Naive thymus-derived CD4-positive, alpha-beta T cell (primary cell): ENCODE data around the gene CFAP74. TPM values are rescaled to one million over a fixed set of nuclear protein-coding genes. Genes with fewer than 3 reads are reported as not detected.

Source experiments
- ATAC-seq: fragments of 150-1000 bp; cut with Tn5 transposase; 2 replicates; pipeline ENCODE4 v1.10.0; 2021; ENCODE audit warnings: mild to moderate bottlenecking, moderate library complexity
- CTCF ChIA-PET: fragments of 350-600 bp; sonication (Branson Sonifier 250); formaldehyde crosslinking; loops from one replicate; lab custom pipeline; 2021; ENCODE audit warnings: antibody characterized with exemption; lab: Charles Lee
- POLR2A ChIA-PET: fragments of 350-600 bp; sonication (Branson Sonifier 250); formaldehyde crosslinking; loops from one replicate; lab custom pipeline; 2021; ENCODE audit warnings: antibody characterized with exemption, inconsistent platforms; lab: Charles Lee
- DNase-seq, 9 donors: peaks; one replicate each; pipeline versions ENCODE4 v3.0.0 to v3.0.0-alpha.2; 2020 to 2022; ENCODE audit warnings: mixed read lengths in 1 of 9
- H3K27ac ChIP-seq: one replicate; pipeline ENCODE4 v1.7.0; 2013; ENCODE audit warnings: mild to moderate bottlenecking, low read depth, low read length, moderate library complexity
- H3K27me3 ChIP-seq, 2 donors: one replicate each; pipeline ENCODE4 v1.7.0; 2013; ENCODE audit warnings: low read length in 2 of 2, mild to moderate bottlenecking in 2 of 2, moderate library complexity in 2 of 2; ENCODE audit not compliant: control insufficient read depth in 2 of 2, insufficient read depth in 2 of 2
- H3K36me3 ChIP-seq, 3 experiments: 1 replicate in 2 of 3; 2 replicates in 1 of 3; pipeline ENCODE4 v1.7.0; 2013; ENCODE audit warnings: low read length in 3 of 3, mild to moderate bottlenecking in 3 of 3, moderate library complexity in 1 of 3; ENCODE audit not compliant: insufficient read depth in 3 of 3, control insufficient read depth in 2 of 3
- H3K4me1 ChIP-seq, 2 donors: one replicate each; pipeline ENCODE4 v1.7.0; 2013; ENCODE audit warnings: low read length in 2 of 2, mild to moderate bottlenecking in 2 of 2, moderate library complexity in 1 of 2; ENCODE audit not compliant: control insufficient read depth in 2 of 2, insufficient read depth in 2 of 2
- H3K4me3 ChIP-seq: 2 replicates; pipeline ENCODE4 v1.7.0; 2013; ENCODE audit warnings: mild to moderate bottlenecking, low read length
- H3K9me3 ChIP-seq, 3 experiments: 1 replicate in 2 of 3; 2 replicates in 1 of 3; pipeline ENCODE4 v1.7.0; 2013; ENCODE audit warnings: low read length in 3 of 3; ENCODE audit not compliant: control insufficient read depth in 2 of 3
- H3K27ac Mint-ChIP-seq, 9 donors: one replicate each; pipeline ENCODE4 v1.8.0; 2020 to 2022; ENCODE audit warnings: mixed read lengths in 9 of 9, mild to moderate bottlenecking in 8 of 9, moderate library complexity in 5 of 9, inconsistent platforms in 2 of 9
- H3K27me3 Mint-ChIP-seq, 5 donors: one replicate each; pipeline ENCODE4 v1.8.0; 2021 to 2022; ENCODE audit warnings: mixed read lengths in 5 of 5, mild to moderate bottlenecking in 1 of 5
- H3K36me3 Mint-ChIP-seq, 5 donors: one replicate each; pipeline ENCODE4 v1.8.0; 2020 to 2022; ENCODE audit warnings: mixed read lengths in 5 of 5, mild to moderate bottlenecking in 3 of 5, inconsistent platforms in 1 of 5
- H3K4me1 Mint-ChIP-seq, 7 donors: one replicate each; pipeline ENCODE4 v1.8.0; 2020 to 2022; ENCODE audit warnings: mixed read lengths in 7 of 7, mild to moderate bottlenecking in 3 of 7, inconsistent platforms in 1 of 7
- H3K4me3 Mint-ChIP-seq, 10 donors: one replicate each; pipeline ENCODE4 v1.8.0; 2020 to 2022; ENCODE audit warnings: mild to moderate bottlenecking in 10 of 10, mixed read lengths in 10 of 10, moderate library complexity in 6 of 10, inconsistent platforms in 2 of 10
- H3K9me3 Mint-ChIP-seq, 11 donors: one replicate each; pipeline ENCODE4 v1.8.0; 2020 to 2022; ENCODE audit warnings: mixed read lengths in 11 of 11, mild to moderate bottlenecking in 4 of 11, inconsistent platforms in 1 of 11, moderate library complexity in 1 of 11
- intact Hi-C, 2 donors: fragments of 100-400 bp; cut with micrococcal nuclease; formaldehyde crosslinking; loops; one replicate each; pipeline ENCODE4 v1.15.1; 2023
- polyA plus RNA-seq, 2 donors: library from polyadenylated mRNA; unstranded; fragments of 300-500 nt; fragmentation: Illumina TruSeq; gene quantifications; one replicate each; pipeline ENCODE4 v1.2.3, GENCODE V29; 2021
- total RNA-seq, 6 experiments: library from RNA in 5 of 6; stranded (reverse) in 5 of 6; gene quantifications; 1 replicate in 5 of 6; 2 replicates in 1 of 6; pipeline ENCODE4 v1.2.3 and lab custom pipeline; 2021 to 2026

Gene CFAP74
- total and polyA plus RNA-seq, 7 experiments from 2014 or later: not detected

DNA sequence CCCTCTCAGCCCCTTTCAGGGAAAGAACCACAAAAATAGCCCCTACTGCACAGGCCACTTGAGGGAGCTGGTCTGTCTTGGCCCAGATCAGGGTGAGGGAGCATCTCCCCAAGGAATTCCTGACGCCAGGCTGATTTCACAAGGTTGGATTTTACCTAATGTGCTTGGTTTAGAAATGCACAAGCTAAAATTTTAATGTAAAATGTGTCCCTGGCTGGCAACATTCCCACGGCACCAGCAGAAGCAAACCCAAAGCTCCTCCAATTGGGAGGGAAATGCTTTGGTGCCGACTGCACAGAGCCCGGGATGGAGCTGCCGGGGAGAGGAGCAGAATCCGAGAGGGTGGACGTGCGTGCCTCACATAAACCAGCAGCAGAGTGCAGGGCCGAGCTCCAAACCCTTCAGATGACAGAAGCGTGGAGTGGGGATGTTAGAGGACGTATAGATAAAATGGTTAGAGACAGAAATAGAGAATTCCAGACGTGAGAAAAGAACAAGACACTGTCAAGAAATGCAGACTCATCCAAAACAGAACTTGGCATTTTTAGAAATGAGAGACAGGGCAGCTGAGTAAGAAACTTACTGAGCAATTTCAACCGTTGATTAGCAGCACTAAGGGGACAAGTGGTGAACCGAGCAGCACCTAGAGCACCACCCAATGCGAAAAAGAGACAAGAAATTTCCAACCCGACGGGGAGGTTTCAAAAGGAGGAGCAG lies 42.9 kb downstream of the CFAP74 start:
- peaks cover 0 to 4% (median 0%) of the 10 kb centered on the region in 7 donors for H3K4me1 Mint-ChIP-seq
- intact Hi-C loops: loop anchor here (1.0 kb wide), 2 partner anchors 85 to 86 kb away; no protein-coding TSS in a partner anchor
- POLR2A ChIA-PET: no interaction called here
- peaks cover 6 to 35% (median 13%) of the 10 kb centered on the region in 5 donors for H3K27me3 Mint-ChIP-seq
- H3K36me3 ChIP-seq: no peaks in the 10 kb centered on the region
- no peak for DNase-seq
- H3K36me3 Mint-ChIP-seq: no peaks in the 10 kb centered on the region
- H3K9me3 ChIP-seq: no peaks in the 10 kb centered on the region
- H3K4me3 ChIP-seq: no peak overlapping the region
- ATAC-seq: no peak
- no peak overlapping the region for H3K4me3 Mint-ChIP-seq
- H3K27ac Mint-ChIP-seq: no peak overlapping the region
- no peaks in the 10 kb centered on the region for H3K27me3 ChIP-seq
- CTCF ChIA-PET: interaction anchor here (0.7 to 1.4 kb wide), 2 partner anchors 74 to 84 kb away, joined by 3 to 5 read pairs; no protein-coding TSS in a partner anchor
- no peaks in the 10 kb centered on the region for H3K9me3 Mint-ChIP-seq
- H3K27ac ChIP-seq: no peak overlapping the region
- H3K4me1 ChIP-seq: no peaks in the 10 kb centered on the region

DNA sequence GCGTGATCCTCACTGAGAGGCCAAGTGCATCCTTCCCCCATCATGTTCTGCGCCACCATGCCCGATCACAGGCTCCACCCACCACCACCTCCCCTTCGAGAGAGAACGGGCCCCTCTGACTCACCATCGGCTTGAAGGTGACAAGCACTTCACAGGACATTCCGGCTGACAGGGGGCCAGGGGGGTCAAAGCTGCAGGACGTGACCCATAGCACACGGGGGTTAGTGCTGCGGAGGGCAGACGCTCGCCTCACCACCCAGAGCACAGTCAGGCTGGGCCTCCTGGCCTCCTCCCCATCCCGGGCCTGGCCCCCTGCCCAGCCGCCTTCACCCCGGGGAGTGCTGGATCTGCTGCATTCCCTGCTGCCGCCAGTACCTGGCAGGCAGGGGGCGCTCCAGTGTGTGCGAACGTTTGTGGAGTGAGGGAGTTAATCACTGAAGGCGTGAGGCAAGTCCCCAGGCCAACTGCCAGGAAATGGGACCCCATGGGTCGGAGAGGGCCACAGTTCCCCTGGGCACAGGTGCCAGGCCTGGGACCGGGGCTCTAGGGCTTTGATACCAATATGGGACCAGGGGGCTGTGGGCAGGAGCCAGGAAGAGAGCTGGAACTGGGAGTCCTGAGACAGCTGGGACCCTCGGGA lies 43.6 kb downstream of the CFAP74 start:
- ATAC-seq: peak; percentile 73
- Histone ChIP-seq H3K27me3 (no peaks in the 10 kb centered on the region), H3K9me3 (no peaks in the 10 kb centered on the region), H3K4me1 (no peaks in the 10 kb centered on the region), H3K27ac (no peak overlapping the region), H3K36me3 (no peaks in the 10 kb centered on the region), H3K4me3 (no peak overlapping the region)
- Mint-ChIP-seq H3K27ac (no peak overlapping the region), H3K4me1 (peaks cover 0 to 4% (median 0%) of the 10 kb centered on the region in 7 donors), H3K4me3 (no peak overlapping the region), H3K27me3 (peaks cover 6 to 35% (median 13%) of the 10 kb centered on the region in 5 donors), H3K9me3 (no peaks in the 10 kb centered on the region), H3K36me3 (no peaks in the 10 kb centered on the region)
- DNase-seq: peak; percentile 30 to 74 (median 56)
- intact Hi-C loops: loop anchor here (1.0 kb wide), 2 partner anchors 85 to 86 kb away; no protein-coding TSS in a partner anchor
- CTCF ChIA-PET: interaction anchor here (0.7 to 1.4 kb wide), 3 partner anchors 75 to 84 kb away, joined by 3 to 5 read pairs (median 3); no protein-coding TSS in a partner anchor
- POLR2A ChIA-PET: no interaction called here

DNA sequence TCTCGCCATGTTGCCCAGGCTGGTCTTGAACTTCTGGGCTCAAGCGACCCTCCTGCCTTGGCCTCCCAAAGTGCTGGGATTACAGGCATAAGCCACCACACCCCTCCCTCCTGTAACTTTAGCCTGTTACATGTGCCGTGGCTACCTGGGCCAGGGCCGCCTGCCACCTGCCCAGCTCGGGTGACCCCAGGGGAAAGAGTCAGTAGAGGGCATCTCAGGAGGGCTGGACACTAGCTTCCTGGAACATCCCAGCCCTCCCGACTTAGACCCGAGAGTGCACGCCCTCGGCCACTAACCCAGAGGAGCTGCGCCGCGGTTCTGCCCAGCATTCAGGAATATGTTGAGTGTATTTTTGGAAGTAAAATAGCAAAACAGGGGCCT lies 44.1 kb downstream of the CFAP74 start:
- no peak for DNase-seq
- no peak overlapping the region for H3K27ac ChIP-seq
- Mint-ChIP-seq H3K9me3 (no peaks in the 10 kb centered on the region), H3K4me3 (no peak overlapping the region), H3K27ac (no peak overlapping the region), H3K27me3 (peaks cover 6 to 35% (median 13%) of the 10 kb centered on the region in 5 donors), H3K4me1 (peaks cover 0 to 6% (median 0%) of the 10 kb centered on the region in 7 donors), H3K36me3 (no peaks in the 10 kb centered on the region)
- ChIA-PET CTCF (interaction anchor here (0.7 to 1.4 kb wide), 2 partner anchors 83 to 85 kb away, joined by 3 to 5 read pairs; no protein-coding TSS in a partner anchor), POLR2A (no interaction called here)
- H3K4me1 ChIP-seq: no peaks in the 10 kb centered on the region
- no peak overlapping the region for H3K4me3 ChIP-seq
- no peaks in the 10 kb centered on the region for H3K27me3 ChIP-seq
- no peaks in the 10 kb centered on the region for H3K36me3 ChIP-seq
- intact Hi-C loops: no loop called here
- H3K9me3 ChIP-seq: no peaks in the 10 kb centered on the region
- ATAC-seq: no peak

GRCh38 chr1:1958071-1958541 lies 45.5 kb downstream of the CFAP74 start:
- H3K9me3 ChIP-seq: no peaks in the 10 kb centered on the region
- peaks cover 0 to 4% (median 0%) of the 10 kb centered on the region in 5 donors for H3K36me3 Mint-ChIP-seq
- H3K9me3 Mint-ChIP-seq: no peaks in the 10 kb centered on the region
- H3K27ac Mint-ChIP-seq: no peak overlapping the region
- H3K4me3 ChIP-seq: no peak overlapping the region
- no peaks in the 10 kb centered on the region for H3K36me3 ChIP-seq
- H3K4me3 Mint-ChIP-seq: no peak overlapping the region
- peaks cover 0 to 6% (median 0%) of the 10 kb centered on the region in 7 donors for H3K4me1 Mint-ChIP-seq
- H3K27me3 Mint-ChIP-seq: peaks cover 6 to 35% (median 9%) of the 10 kb centered on the region in 5 donors
- intact Hi-C loops: no loop called here
- H3K27me3 ChIP-seq: no peaks in the 10 kb centered on the region
- no peak overlapping the region for H3K27ac ChIP-seq
- DNase-seq (no peak), ATAC-seq (no peak)
- CTCF ChIA-PET: interaction anchor here (1.3 kb wide), 1 partner anchor 86 kb away, joined by 4 read pairs; no protein-coding TSS in a partner anchor
- H3K4me1 ChIP-seq: no peaks in the 10 kb centered on the region
- POLR2A ChIA-PET: no interaction called here

DNA sequence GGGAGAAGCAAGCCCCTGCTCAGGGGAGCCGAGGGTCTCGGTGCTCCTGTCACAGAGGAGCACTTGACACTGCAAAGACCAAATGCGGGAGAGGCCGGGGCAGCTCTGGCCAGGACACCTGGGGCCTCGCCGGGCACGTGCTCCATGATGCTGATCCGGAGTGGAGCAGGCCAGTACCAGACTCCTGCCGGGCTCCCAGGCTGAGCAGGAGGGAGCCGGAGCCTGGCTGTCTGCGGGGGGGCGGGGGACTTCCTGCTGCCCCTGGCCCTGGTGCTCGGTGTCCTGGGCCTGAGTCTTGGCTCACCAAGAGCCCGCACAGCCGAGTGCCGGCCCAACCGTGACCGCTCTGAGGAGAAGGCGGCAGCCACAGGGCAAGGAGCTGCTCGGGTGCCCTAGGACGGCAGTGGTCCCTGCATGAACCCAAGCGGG lies 46.0 kb downstream of the CFAP74 start:
- no peaks in the 10 kb centered on the region for H3K9me3 ChIP-seq
- Mint-ChIP-seq H3K36me3 (peaks cover 0 to 4% (median 0%) of the 10 kb centered on the region in 5 donors), H3K4me1 (peaks cover 0 to 6% (median 0%) of the 10 kb centered on the region in 7 donors), H3K27ac (no peak overlapping the region), H3K27me3 (peaks cover 6 to 31% (median 9%) of the 10 kb centered on the region in 5 donors), H3K4me3 (no peak overlapping the region), H3K9me3 (no peaks in the 10 kb centered on the region)
- H3K4me3 ChIP-seq: no peak overlapping the region
- ChIA-PET POLR2A (no interaction called here), CTCF (interaction anchor here (1.3 kb wide), 1 partner anchor 87 kb away, joined by 4 read pairs; no protein-coding TSS in a partner anchor)
- intact Hi-C loops: no loop called here
- ATAC-seq (no peak), DNase-seq (no peak)
- H3K27ac ChIP-seq: no peak overlapping the region
- no peaks in the 10 kb centered on the region for H3K36me3 ChIP-seq
- no peaks in the 10 kb centered on the region for H3K27me3 ChIP-seq
- no peaks in the 10 kb centered on the region for H3K4me1 ChIP-seq

GRCh38 chr1:1956586-1957532 lies 46.7 kb downstream of the CFAP74 start:
- Mint-ChIP-seq H3K9me3 (no peaks in the 10 kb centered on the region), H3K27me3 (peaks cover 5 to 26% (median 9%) of the 10 kb centered on the region in 5 donors), H3K27ac (no peak overlapping the region), H3K4me1 (peaks cover 0 to 6% (median 0%) of the 10 kb centered on the region in 7 donors), H3K36me3 (peaks cover 0 to 4% (median 0%) of the 10 kb centered on the region in 5 donors), H3K4me3 (no peak overlapping the region)
- H3K27me3 ChIP-seq: no peaks in the 10 kb centered on the region
- ATAC-seq: no peak
- POLR2A ChIA-PET: no interaction called here
- H3K36me3 ChIP-seq: no peaks in the 10 kb centered on the region
- H3K4me1 ChIP-seq: no peaks in the 10 kb centered on the region
- no peaks in the 10 kb centered on the region for H3K9me3 ChIP-seq
- H3K27ac ChIP-seq: no peak overlapping the region
- no peak overlapping the region for H3K4me3 ChIP-seq
- no peak for DNase-seq
- intact Hi-C loops: no loop called here
- CTCF ChIA-PET: no interaction called here
